ENCODE data around the gene ZNF777.

DNA sequence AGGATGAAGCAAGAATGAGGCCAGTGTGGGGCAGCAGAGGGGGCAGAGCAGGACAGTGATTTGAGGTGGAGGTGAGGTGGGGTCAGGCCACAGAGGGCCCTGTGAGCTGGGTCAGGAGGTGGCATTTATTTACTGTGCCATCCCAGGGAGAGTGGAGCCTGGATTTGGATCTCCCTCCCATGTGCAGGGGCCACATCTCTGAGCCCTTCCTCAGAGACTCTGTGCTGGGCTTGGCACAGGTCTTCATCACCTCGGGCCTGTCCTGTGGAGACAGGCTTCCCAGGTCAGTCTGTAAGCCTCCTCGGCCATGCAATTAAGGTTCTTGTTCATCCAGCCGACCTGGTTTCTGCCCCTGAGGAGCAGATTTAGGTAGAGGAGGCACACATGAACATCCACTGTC lies 40.9 kb downstream of the ZNF777 start:
- TF ChIP-seq, protein P1, sequence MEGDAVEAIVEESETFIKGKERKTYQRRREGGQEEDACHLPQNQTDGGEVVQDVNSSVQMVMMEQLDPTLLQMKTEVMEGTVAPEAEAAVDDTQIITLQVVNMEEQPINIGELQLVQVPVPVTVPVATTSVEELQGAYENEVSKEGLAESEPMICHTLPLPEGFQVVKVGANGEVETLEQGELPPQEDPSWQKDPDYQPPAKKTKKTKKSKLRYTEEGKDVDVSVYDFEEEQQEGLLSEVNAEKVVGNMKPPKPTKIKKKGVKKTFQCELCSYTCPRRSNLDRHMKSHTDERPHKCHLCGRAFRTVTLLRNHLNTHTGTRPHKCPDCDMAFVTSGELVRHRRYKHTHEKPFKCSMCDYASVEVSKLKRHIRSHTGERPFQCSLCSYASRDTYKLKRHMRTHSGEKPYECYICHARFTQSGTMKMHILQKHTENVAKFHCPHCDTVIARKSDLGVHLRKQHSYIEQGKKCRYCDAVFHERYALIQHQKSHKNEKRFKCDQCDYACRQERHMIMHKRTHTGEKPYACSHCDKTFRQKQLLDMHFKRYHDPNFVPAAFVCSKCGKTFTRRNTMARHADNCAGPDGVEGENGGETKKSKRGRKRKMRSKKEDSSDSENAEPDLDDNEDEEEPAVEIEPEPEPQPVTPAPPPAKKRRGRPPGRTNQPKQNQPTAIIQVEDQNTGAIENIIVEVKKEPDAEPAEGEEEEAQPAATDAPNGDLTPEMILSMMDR (conservative IDR thresholded peaks at IDR 0.05 in 1 of 2, IDR thresholded peaks at IDR 0.05 in 1 of 2; ENCODE audit: extremely low read depth in 1 of 2, insufficient read depth in 1 of 2, low read depth in 1 of 2, low read length in 2 of 2), result no peak
- TF ChIP-seq EZH2 (IDR thresholded peaks at IDR 0.05; ENCODE audit: borderline replicate concordance, low read length), result no peak
